Measurements from ENCODE around the gene CALB2. TPM values are rescaled to one million over a fixed set of nuclear protein-coding genes. Genes with fewer than 3 reads are reported as not detected.

CALB2 gene
- total and polyA plus RNA-seq, 7 donors = 1.2 to 8.2 (median 5.2) TPM; not detected in 1

- peaks cover 0 to 19% (median 5%) of the 10 kb centered on the region in 4 donors for H3K4me1 ChIP-seq
- intact Hi-C loops (cut with DNase I) = no loop called here
- no peak overlapping the region for H3K27ac ChIP-seq
- no peak for DNase-seq
- no peaks in the 10 kb centered on the region for H3K36me3 ChIP-seq
- no peak for TF ChIP-seq EP300 (IDR thresholded peaks at IDR 0.05)
- TF ChIP-seq, protein P1, sequence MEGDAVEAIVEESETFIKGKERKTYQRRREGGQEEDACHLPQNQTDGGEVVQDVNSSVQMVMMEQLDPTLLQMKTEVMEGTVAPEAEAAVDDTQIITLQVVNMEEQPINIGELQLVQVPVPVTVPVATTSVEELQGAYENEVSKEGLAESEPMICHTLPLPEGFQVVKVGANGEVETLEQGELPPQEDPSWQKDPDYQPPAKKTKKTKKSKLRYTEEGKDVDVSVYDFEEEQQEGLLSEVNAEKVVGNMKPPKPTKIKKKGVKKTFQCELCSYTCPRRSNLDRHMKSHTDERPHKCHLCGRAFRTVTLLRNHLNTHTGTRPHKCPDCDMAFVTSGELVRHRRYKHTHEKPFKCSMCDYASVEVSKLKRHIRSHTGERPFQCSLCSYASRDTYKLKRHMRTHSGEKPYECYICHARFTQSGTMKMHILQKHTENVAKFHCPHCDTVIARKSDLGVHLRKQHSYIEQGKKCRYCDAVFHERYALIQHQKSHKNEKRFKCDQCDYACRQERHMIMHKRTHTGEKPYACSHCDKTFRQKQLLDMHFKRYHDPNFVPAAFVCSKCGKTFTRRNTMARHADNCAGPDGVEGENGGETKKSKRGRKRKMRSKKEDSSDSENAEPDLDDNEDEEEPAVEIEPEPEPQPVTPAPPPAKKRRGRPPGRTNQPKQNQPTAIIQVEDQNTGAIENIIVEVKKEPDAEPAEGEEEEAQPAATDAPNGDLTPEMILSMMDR (IDR thresholded peaks at IDR 0.05) = no peak
- no peak for TF ChIP-seq POLR2AphosphoS5 (IDR thresholded peaks at IDR 0.05)
- TF ChIP-seq POLR2A (IDR thresholded peaks at IDR 0.05) = no peak
- H3K4me3 ChIP-seq = no peak overlapping the region
- WGBS, 2 donors = 27% methylated on average over 9 of the region's 9 CpGs
- peaks cover 0 to 10% (median 0%) of the 10 kb centered on the region in 3 donors for H3K27me3 ChIP-seq
- H3K9me3 ChIP-seq = no peaks in the 10 kb centered on the region
Measured at GRCh38 chr16:71387045-71387871, 28.7 kb downstream of the CALB2 start.

- WGBS, 2 donors = 67 to 74% methylated on average over 7 of the region's 7 CpGs
- Histone ChIP-seq H3K4me3 (no peak overlapping the region), H3K27me3 (peaks cover 0 to 10% (median 0%) of the 10 kb centered on the region in 3 donors), H3K36me3 (no peaks in the 10 kb centered on the region), H3K27ac (no peak overlapping the region), H3K4me1 (peaks cover 0 to 19% (median 5%) of the 10 kb centered on the region in 4 donors), H3K9me3 (no peaks in the 10 kb centered on the region)
- TF ChIP-seq POLR2AphosphoS5 (IDR thresholded peaks at IDR 0.05) (no peak), POLR2A (IDR thresholded peaks at IDR 0.05) (no peak), EP300 (IDR thresholded peaks at IDR 0.05) (no peak)
- TF ChIP-seq, protein P1 (IDR thresholded peaks at IDR 0.05) = no peak
- intact Hi-C loops (cut with DNase I) = no loop called here
- DNase-seq = no peak
Measured at GRCh38 chr16:71389330-71389729, 30.8 kb downstream of the CALB2 start.

- no peaks in the 10 kb centered on the region for H3K4me1 ChIP-seq
- H3K9me3 ChIP-seq = no peaks in the 10 kb centered on the region
- H3K4me3 ChIP-seq = no peak overlapping the region
- no peak overlapping the region for H3K27ac ChIP-seq
- TF ChIP-seq POLR2AphosphoS5 (IDR thresholded peaks at IDR 0.05) (no peak), POLR2A (IDR thresholded peaks at IDR 0.05) (no peak), EP300 (IDR thresholded peaks at IDR 0.05) (no peak)
- TF ChIP-seq, protein P1 (IDR thresholded peaks at IDR 0.05) = no peak
- DNase-seq = no peak
- no peaks in the 10 kb centered on the region for H3K27me3 ChIP-seq
- intact Hi-C loops (cut with DNase I) = no loop called here
- no peaks in the 10 kb centered on the region for H3K36me3 ChIP-seq
- 60 to 71% methylated on average over 10 of the region's 10 CpGs for WGBS, 2 donors
Measured at GRCh38 chr16:71396594-71396993, 38.1 kb downstream of the CALB2 start.

DNA sequence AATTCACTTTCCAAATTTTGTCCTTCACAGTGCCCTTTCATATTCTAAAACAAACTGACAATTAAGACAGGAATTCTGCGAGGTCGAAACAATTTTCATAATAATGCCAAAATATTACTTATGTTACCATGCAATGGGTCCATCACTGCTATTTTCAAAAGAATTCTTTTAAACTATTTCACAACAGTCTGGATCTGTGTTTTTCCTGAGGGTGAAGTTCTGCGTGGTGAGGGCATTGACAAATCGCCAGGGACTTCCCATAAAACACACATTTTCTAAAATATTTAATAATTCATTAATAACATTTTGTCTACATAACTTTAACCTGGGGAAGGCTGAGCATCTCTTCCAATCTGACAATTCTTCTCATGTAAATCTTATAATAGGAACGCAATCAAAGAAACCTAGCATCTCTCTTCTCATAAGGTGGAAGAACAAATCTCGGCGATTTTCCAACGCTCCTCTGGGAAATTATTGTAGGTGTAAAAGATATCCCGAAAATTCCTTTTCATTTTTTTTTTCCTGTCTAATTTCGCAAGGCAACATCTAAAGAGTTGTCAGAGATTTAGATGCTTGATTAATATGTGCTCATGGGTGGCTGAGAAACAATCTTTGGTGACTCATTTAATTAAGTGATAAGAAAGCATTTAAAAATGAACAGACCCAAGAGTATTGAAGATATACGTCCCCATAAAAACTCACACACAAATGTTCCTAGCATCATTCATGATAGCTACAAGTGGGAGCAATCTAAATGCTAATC lies 41.5 kb downstream of the CALB2 start:
- Histone ChIP-seq H3K27me3 (no peaks in the 10 kb centered on the region), H3K4me1 (no peaks in the 10 kb centered on the region), H3K36me3 (no peaks in the 10 kb centered on the region), H3K4me3 (no peak overlapping the region), H3K9me3 (no peaks in the 10 kb centered on the region), H3K27ac (no peak overlapping the region)
- DNase-seq = no peak
- TF ChIP-seq EP300 (IDR thresholded peaks at IDR 0.05) (no peak), POLR2AphosphoS5 (IDR thresholded peaks at IDR 0.05) (no peak), POLR2A (IDR thresholded peaks at IDR 0.05) (no peak)
- TF ChIP-seq, protein P1 (IDR thresholded peaks at IDR 0.05) = no peak
- 81 to 90% methylated on average over 11 of the region's 11 CpGs for WGBS, 2 donors
- intact Hi-C loops (cut with DNase I) = no loop called here

Measured in sigmoid colon (tissue), 7 donors.